CD14-positive monocyte (primary cell): ENCODE measurements around the gene PLSCR3. TPM values are rescaled to one million over a fixed set of nuclear protein-coding genes. Genes with fewer than 3 reads are reported as not detected.

Experiments used
- DNase-seq, 3 donors: peaks; one replicate each; pipeline ENCODE4 v3.0.0-alpha.2; 2011 to 2022
- H2AFZ ChIP-seq: 2 replicates; pipeline ENCODE4 v1.6.0; 2012; ENCODE audit warnings: mild to moderate bottlenecking, low read depth, low read length, inconsistent platforms; ENCODE audit not compliant: insufficient read depth, poor library complexity, severe bottlenecking
- H3K27ac ChIP-seq, 2 donors: 1 replicate in 1 of 2; 2 replicates in 1 of 2; pipeline ENCODE4 v1.5.1; 2012 to 2013; ENCODE audit warnings: low read length in 2 of 2, control low read depth in 1 of 2, inconsistent platforms in 1 of 2, low read depth in 1 of 2, mild to moderate bottlenecking in 1 of 2
- H3K27me3 ChIP-seq, 2 donors: one replicate each; pipeline versions ENCODE4 v1.6.0 to v1.6.1; 2011 to 2013; ENCODE audit warnings: low read length in 2 of 2; ENCODE audit not compliant: control insufficient read depth in 2 of 2, insufficient read depth in 2 of 2
- H3K36me3 ChIP-seq, 2 donors: replicated peaks in 1 of 2; 1 replicate in 1 of 2; 2 replicates in 1 of 2; pipeline versions ENCODE4 v1.5.1 to v1.6.1; 2012 to 2013; ENCODE audit warnings: low read length in 2 of 2, control low read depth in 1 of 2, inconsistent platforms in 1 of 2, mild to moderate bottlenecking in 1 of 2; ENCODE audit not compliant: insufficient read depth in 2 of 2, control insufficient read depth in 1 of 2
- H3K4me1 ChIP-seq, 2 donors: 1 replicate in 1 of 2; 2 replicates in 1 of 2; pipeline versions ENCODE4 v1.5.1 to v1.6.1; 2012 to 2013; ENCODE audit warnings: low read length in 2 of 2, control low read depth in 1 of 2, inconsistent platforms in 1 of 2, mild to moderate bottlenecking in 1 of 2, moderate library complexity in 1 of 2; ENCODE audit not compliant: insufficient read depth in 2 of 2, control insufficient read depth in 1 of 2
- H3K4me2 ChIP-seq: replicated peaks from 2 replicates; pipeline ENCODE3; 2012; ENCODE audit warnings: low read length, moderate library complexity, mild to moderate bottlenecking; ENCODE audit not compliant: poor library complexity, severe bottlenecking; ENCODE audit errors: extremely low read depth
- H3K4me3 ChIP-seq, 3 experiments: fragments of 200-600 bp in 1 of 3; sonication (generic) in 1 of 3; replicated peaks in 1 of 3; 1 replicate in 2 of 3; 2 replicates in 1 of 3; pipeline ENCODE4 v1.5.1; 2011 to 2013; ENCODE audit warnings: low read length in 3 of 3, mild to moderate bottlenecking in 3 of 3, control low read depth in 2 of 3, low read depth in 2 of 3, inconsistent platforms in 1 of 3, moderate library complexity in 1 of 3
- H3K79me2 ChIP-seq: 2 replicates; pipeline ENCODE4 v1.6.0; 2012; ENCODE audit warnings: mild to moderate bottlenecking, control low read depth, inconsistent platforms, low read length, moderate library complexity; ENCODE audit not compliant: insufficient read depth
- H3K9ac ChIP-seq: 2 replicates; pipeline ENCODE4 v1.6.0; 2017; ENCODE audit warnings: low read length, mild to moderate bottlenecking; ENCODE audit not compliant: insufficient read depth, poor library complexity, severe bottlenecking
- H3K9me3 ChIP-seq, 2 donors: replicated peaks in 1 of 2; 1 replicate in 1 of 2; 2 replicates in 1 of 2; pipeline versions ENCODE4 v1.5.1 to v1.6.1; 2012 to 2013; ENCODE audit warnings: low read length in 2 of 2, control low read depth in 1 of 2; ENCODE audit not compliant: control insufficient read depth in 1 of 2, insufficient read depth in 1 of 2
- H4K20me1 ChIP-seq: 2 replicates; pipeline ENCODE4 v1.6.0; 2012; ENCODE audit warnings: mild to moderate bottlenecking, low read length, control low read depth, moderate library complexity; ENCODE audit not compliant: insufficient read depth
- H3K27ac Mint-ChIP-seq, 7 donors: one replicate each; pipeline ENCODE4 v1.8.0; 2020; ENCODE audit warnings: mild to moderate bottlenecking in 7 of 7, mixed read lengths in 7 of 7, moderate library complexity in 6 of 7, inconsistent platforms in 2 of 7
- H3K27me3 Mint-ChIP-seq, 3 donors: one replicate each; pipeline ENCODE4 v1.8.0; 2021 to 2022; ENCODE audit warnings: low read depth in 3 of 3, mild to moderate bottlenecking in 3 of 3, mixed read lengths in 3 of 3, moderate library complexity in 3 of 3, inconsistent platforms in 1 of 3
- H3K36me3 Mint-ChIP-seq, 2 donors: one replicate each; pipeline ENCODE4 v1.8.0; 2020; ENCODE audit warnings: mixed read lengths in 2 of 2, inconsistent platforms in 1 of 2, mild to moderate bottlenecking in 1 of 2
- H3K4me1 Mint-ChIP-seq: one replicate; pipeline ENCODE4 v1.8.0; 2020; ENCODE audit warnings: mild to moderate bottlenecking, mixed read lengths
- H3K4me3 Mint-ChIP-seq, 2 donors: one replicate each; pipeline ENCODE4 v1.8.0; 2020; ENCODE audit warnings: mild to moderate bottlenecking in 2 of 2, mixed read lengths in 2 of 2, moderate library complexity in 1 of 2
- H3K9me3 Mint-ChIP-seq, 7 donors: one replicate each; pipeline ENCODE4 v1.8.0; 2020 to 2022; ENCODE audit warnings: mixed read lengths in 7 of 7, mild to moderate bottlenecking in 6 of 7, moderate library complexity in 6 of 7, inconsistent platforms in 2 of 7
- WGBS: methylation state at CpG from one replicate; pipeline ENCODE4 v1.1.5; 2013; ENCODE audit warnings: missing lambda C conversion rate; ENCODE audit not compliant: insufficient coverage; 5-methylcytosine and 5-hydroxymethylcytosine counted together
- intact Hi-C, 2 donors: fragments of 100-400 bp; cut with micrococcal nuclease; formaldehyde crosslinking; loops; one replicate each; pipeline versions ENCODE4 v1.15.0 to v1.15.1; 2023
- polyA plus RNA-seq, 3 donors: library from polyadenylated mRNA; depleted of rRNA in 1 of 3; unstranded in 2 of 3; stranded (reverse) in 1 of 3; fragments of 300-500 nt in 2 of 3; fragments of >200 nt in 1 of 3; fragmentation: Illumina TruSeq in 2 of 3; gene quantifications; 1 replicate in 2 of 3; 2 replicates in 1 of 3; pipeline ENCODE4 v1.2.3, GENCODE V29; 2012 to 2021
- TF ChIP-seq, protein P1 (sequence below): fragments of 200-600 bp; IDR thresholded peaks from one replicate; pipeline ENCODE4 v1.8.0; 2022; ENCODE audit warnings: antibody characterized with exemption, mild to moderate bottlenecking

The PLSCR3 gene
- polyA plus RNA-seq, 3 donors: 37.6 to 70.4 (median 45.7) TPM

DNA sequence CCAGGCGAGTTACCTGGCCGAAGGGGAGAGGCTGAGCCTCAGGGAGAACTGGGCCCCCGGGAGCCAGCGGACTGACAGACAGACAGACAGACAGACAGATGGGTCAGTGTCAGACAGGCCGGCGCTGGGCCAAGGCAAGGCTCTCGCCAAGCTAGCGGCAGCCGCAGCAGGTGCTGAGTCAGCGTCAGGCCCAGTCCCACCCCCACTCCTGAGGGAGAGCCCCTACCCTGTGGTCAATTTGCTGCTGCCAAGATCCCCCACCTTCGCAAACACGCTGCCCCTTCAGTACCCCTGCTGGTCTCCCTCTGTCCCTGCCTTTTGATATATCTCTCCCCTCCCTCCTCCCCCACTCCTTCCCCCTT, 46.5 kb upstream of the PLSCR3 start:
- peaks cover 32 to 72% of the 10 kb centered on the region in 2 donors for H3K27me3 ChIP-seq
- no peak overlapping the region for H2AFZ ChIP-seq
- no peak overlapping the region for H3K9ac ChIP-seq
- intact Hi-C loops: no loop called here
- peaks cover 29% of the 10 kb centered on the region for H4K20me1 ChIP-seq
- H3K79me2 ChIP-seq: peaks cover 8% of the 10 kb centered on the region
- peaks cover 54% of the 10 kb centered on the region for H3K4me1 Mint-ChIP-seq
- H3K27ac ChIP-seq: no peak overlapping the region
- peaks cover 56 to 63% of the 10 kb centered on the region in 2 donors for H3K4me1 ChIP-seq
- H3K4me2 ChIP-seq: peak overlapping the region; percentile 61
- peaks cover 0 to 18% of the 10 kb centered on the region in 2 donors for H3K9me3 ChIP-seq
- no peak overlapping the region for H3K27ac Mint-ChIP-seq
- H3K4me3 Mint-ChIP-seq: peak overlapping the region; percentile 66 to 84
- H3K27me3 Mint-ChIP-seq: peaks cover 64 to 85% (median 76%) of the 10 kb centered on the region in 3 donors
- DNase-seq: peak; percentile 30 to 70 (median 46)
- H3K36me3 ChIP-seq: no peaks in the 10 kb centered on the region
- H3K36me3 Mint-ChIP-seq: peaks cover 15 to 19% of the 10 kb centered on the region in 2 donors
- WGBS: 0% methylated on average over 10 of the region's 12 CpGs
- peak overlapping the region in 1 of 3 experiments; percentile 52 for H3K4me3 ChIP-seq
- TF ChIP-seq, protein P1, sequence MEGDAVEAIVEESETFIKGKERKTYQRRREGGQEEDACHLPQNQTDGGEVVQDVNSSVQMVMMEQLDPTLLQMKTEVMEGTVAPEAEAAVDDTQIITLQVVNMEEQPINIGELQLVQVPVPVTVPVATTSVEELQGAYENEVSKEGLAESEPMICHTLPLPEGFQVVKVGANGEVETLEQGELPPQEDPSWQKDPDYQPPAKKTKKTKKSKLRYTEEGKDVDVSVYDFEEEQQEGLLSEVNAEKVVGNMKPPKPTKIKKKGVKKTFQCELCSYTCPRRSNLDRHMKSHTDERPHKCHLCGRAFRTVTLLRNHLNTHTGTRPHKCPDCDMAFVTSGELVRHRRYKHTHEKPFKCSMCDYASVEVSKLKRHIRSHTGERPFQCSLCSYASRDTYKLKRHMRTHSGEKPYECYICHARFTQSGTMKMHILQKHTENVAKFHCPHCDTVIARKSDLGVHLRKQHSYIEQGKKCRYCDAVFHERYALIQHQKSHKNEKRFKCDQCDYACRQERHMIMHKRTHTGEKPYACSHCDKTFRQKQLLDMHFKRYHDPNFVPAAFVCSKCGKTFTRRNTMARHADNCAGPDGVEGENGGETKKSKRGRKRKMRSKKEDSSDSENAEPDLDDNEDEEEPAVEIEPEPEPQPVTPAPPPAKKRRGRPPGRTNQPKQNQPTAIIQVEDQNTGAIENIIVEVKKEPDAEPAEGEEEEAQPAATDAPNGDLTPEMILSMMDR: no peak
- peaks cover 0 to 18% (median 11%) of the 10 kb centered on the region in 7 donors for H3K9me3 Mint-ChIP-seq

DNA sequence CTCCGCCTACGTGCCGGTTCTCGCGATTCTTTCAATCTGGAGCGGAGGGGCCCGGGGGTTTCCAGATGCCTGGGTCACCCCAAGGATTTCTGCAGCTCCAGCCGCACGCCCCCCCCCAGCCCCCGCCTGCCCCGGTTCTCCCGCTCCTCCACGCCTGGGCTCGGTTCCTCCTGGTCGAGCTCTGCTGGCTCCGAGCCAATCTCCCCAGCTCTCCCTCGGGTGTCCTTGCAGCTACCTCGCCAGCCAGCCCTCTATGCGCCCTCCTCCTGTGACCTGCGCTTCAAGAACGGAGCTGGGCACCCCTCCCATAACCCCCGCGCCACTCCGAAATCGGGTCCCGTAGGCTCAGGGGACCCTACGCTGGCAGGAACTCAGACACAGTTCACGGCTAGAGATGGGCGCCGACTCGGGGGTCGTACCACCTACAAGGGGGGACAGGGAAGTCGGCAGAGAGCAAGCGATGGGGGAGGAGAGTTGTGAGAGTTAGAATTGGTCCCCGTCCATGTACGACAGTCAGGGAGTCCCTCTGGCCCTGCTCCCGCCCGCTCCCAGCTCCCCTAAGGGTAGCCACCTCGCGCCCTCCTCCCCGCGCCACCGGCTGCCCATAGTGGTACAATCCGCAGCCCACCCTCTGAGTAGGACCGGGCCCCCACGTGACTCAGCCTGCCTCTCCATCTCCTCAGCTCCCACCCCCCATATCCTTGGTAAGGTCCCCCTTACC, 45.9 kb upstream of the PLSCR3 start:
- H4K20me1 ChIP-seq: peaks cover 29% of the 10 kb centered on the region
- H3K27me3 ChIP-seq: peaks cover 29 to 67% of the 10 kb centered on the region in 2 donors
- peaks cover 8% of the 10 kb centered on the region for H3K79me2 ChIP-seq
- no peaks in the 10 kb centered on the region for H3K36me3 ChIP-seq
- Mint-ChIP-seq H3K27ac (peak overlapping the region in 1 of 7 donors; percentile 40), H3K36me3 (peaks cover 10 to 17% of the 10 kb centered on the region in 2 donors), H3K4me1 (peaks cover 52% of the 10 kb centered on the region), H3K9me3 (peaks cover 0 to 17% (median 9%) of the 10 kb centered on the region in 7 donors), H3K4me3 (peak overlapping the region; percentile 66 to 84), H3K27me3 (peaks cover 58 to 79% (median 70%) of the 10 kb centered on the region in 3 donors)
- TF ChIP-seq, protein P1: no peak
- H2AFZ ChIP-seq: no peak overlapping the region
- H3K27ac ChIP-seq: no peak overlapping the region
- intact Hi-C loops: no loop called here
- DNase-seq: peak; percentile 26 to 51 (median 31)
- peaks cover 0 to 18% of the 10 kb centered on the region in 2 donors for H3K9me3 ChIP-seq
- no peak overlapping the region for H3K9ac ChIP-seq
- WGBS: 1% methylated on average over 33 of the region's 46 CpGs
- peak overlapping the region in 1 of 3 experiments; percentile 52 for H3K4me3 ChIP-seq
- peaks cover 53 to 63% of the 10 kb centered on the region in 2 donors for H3K4me1 ChIP-seq
- peak overlapping the region; percentile 61 for H3K4me2 ChIP-seq
